A673 (cell line): ENCODE data around the gene CDON.

Experiments
- CTCF ChIP-seq: fragments of 300-800, 200-600 bp; sonication (generic); conservative IDR thresholded peaks from 2 replicates; pipeline ENCODE4 v1.5.1; 2017; ENCODE audit warnings: low read depth, mild to moderate bottlenecking, antibody characterized with exemption, low read length, moderate library complexity, mixed read lengths
- EZH2 ChIP-seq: fragments of 200-600 bp; sonication (generic); IDR thresholded peaks from 2 replicates; pipeline ENCODE4 v1.6.1; 2017; ENCODE audit warnings: borderline replicate concordance, low read depth, mild to moderate bottlenecking, mixed read lengths, antibody characterized with exemption, low read length; ENCODE audit not compliant: poor library complexity, severe bottlenecking

- no peak for TF ChIP-seq CTCF
- no peak for TF ChIP-seq EZH2
Observed at GRCh38 chr11:126062679-126063506, at the start of gene CDON.
